Ishikawa (cell line): ENCODE data around the gene TFPI2.

ENCODE experiments used
- EGR1 ChIP-seq: IDR thresholded peaks from 2 replicates; pipeline ENCODE4 v1.6.1; 2012
- FOXM1 ChIP-seq: IDR thresholded peaks from 2 replicates; pipeline ENCODE4 v1.6.1; 2012; ENCODE audit warnings: low read depth, borderline replicate concordance
- REST ChIP-seq: IDR thresholded peaks from 2 replicates; pipeline ENCODE4 v1.6.1; 2012; ENCODE audit warnings: low read depth, mild to moderate bottlenecking
- TAF1 ChIP-seq: IDR thresholded peaks from 2 replicates; pipeline ENCODE4 v1.6.1; 2012; ENCODE audit warnings: low read depth, mild to moderate bottlenecking
- TF ChIP-seq, protein P1 (sequence below): IDR thresholded peaks from 2 replicates; pipeline ENCODE4 v1.6.1; 2012

- TF ChIP-seq EGR1 = no peak
- TF ChIP-seq REST = no peak
- TF ChIP-seq, protein P1, sequence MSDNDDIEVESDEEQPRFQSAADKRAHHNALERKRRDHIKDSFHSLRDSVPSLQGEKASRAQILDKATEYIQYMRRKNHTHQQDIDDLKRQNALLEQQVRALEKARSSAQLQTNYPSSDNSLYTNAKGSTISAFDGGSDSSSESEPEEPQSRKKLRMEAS = no peak
- no peak for TF ChIP-seq FOXM1
- TF ChIP-seq TAF1 = no peak
Measured at GRCh38 chr7:93927585-93927984, 37.0 kb upstream of the TFPI2 start.
